ENCODE results near the gene CEACAM3.

CEACAM3 gene

DNA sequence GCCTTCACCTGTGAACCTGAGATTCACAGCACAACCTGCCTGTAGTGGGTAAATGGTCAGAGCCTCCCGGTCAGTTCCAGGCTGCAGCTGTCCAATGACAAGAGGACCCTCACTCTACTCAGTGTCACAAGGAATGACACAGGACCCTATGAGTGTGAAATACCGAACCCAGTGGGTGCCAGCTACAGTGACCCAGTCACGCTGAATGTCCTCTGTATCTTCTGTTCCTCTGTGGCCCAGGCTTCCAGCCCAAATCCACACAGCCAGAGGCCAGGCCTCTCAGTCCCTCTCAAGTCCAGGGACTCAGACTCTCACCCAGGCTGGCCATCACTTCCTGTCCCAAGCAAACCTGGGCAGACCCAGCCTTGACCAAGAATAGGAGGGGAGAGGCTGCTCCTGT is 10.8 kb downstream of the CEACAM3 start:
- ChIA-PET POLR2A (no interaction called here), CTCF (interaction anchor here (1.3 to 7.2 kb wide), 4 partner anchors 13 to 54 kb away, joined by 5 to 63 read pairs (median 8); no protein-coding TSS in a partner anchor)
- TF ChIP-seq ZNF311 (tag by site-specific recombination; IDR thresholded peaks at IDR 0.05; ENCODE audit: borderline replicate concordance): no peak
- no peak for TF ChIP-seq IKZF3 (tag by site-specific recombination; IDR thresholded peaks at IDR 0.05)
- TF ChIP-seq HOXC10 (CRISPR knock-in tag; IDR thresholded peaks at IDR 0.05): no peak
- TF ChIP-seq, protein P1, sequence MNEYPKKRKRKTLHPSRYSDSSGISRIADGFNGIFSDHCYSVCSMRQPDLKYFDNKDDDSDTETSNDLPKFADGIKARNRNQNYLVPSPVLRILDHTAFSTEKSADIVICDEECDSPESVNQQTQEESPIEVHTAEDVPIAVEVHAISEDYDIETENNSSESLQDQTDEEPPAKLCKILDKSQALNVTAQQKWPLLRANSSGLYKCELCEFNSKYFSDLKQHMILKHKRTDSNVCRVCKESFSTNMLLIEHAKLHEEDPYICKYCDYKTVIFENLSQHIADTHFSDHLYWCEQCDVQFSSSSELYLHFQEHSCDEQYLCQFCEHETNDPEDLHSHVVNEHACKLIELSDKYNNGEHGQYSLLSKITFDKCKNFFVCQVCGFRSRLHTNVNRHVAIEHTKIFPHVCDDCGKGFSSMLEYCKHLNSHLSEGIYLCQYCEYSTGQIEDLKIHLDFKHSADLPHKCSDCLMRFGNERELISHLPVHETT (tag by site-specific recombination; IDR thresholded peaks at IDR 0.05): no peak
- no peak for TF ChIP-seq ZNF501 (tag by site-specific recombination; IDR thresholded peaks at IDR 0.05)
- H3K27ac ChIP-seq (ENCODE audit: extremely low read depth, low read depth, low read length): no peak overlapping the region
- no peaks in the 10 kb centered on the region; the same call in 1 of the 2 replicates for H3K9me3 ChIP-seq (ENCODE audit: control insufficient read depth, insufficient read depth, low read depth, low read length)
- no peaks in the 10 kb centered on the region for H3K4me1 ChIP-seq (ENCODE audit: control insufficient read depth, insufficient read depth, low read length)
- H3K4me3 ChIP-seq (ENCODE audit: low read depth, low read length): no peak overlapping the region
- no peaks in the 10 kb centered on the region for H3K36me3 ChIP-seq (ENCODE audit: control insufficient read depth in 2 of 2, insufficient read depth in 1 of 2, low read length in 2 of 2)

DNA sequence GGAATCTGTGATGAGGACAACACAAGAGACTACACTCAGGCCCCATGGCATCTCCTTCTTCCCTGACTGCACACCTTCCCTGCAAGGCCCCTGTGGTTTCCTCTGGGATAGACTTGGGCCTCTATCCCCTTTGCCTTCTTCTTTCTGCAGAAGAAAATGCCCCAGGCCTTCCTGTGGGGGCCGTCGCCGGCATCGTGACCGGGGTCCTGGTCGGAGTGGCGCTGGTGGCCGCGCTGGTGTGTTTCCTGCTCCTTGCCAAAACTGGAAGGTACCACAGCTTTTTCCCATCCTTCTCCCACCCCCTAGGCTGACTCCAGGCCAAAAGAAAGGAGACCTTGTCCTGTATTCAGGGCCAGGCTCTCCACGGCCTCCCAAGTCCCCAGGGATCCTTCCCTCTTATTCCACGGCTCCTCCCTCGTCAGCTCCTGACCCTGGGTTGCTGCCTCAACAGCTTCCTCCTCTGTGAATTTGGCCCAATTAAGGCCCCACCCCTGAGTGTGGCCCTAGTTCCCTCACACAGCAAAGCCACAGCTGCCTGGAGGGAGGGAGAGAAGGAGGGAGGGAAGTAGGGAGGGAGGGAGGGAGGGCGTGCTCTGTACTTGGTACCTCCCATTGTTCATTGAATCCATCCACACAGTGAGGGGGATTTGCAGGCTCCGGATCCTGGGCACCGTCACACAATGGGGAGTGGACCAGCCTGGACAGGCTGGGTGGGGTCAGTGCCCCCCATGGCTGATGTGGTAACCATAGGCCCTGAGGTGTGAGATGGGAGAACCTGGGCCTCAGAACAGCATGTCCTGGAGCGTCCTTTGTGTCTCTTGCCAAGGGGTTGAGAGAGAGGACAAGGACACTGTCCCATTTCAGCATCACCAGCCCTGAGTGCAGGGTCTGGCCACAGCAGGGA is 12.5 kb downstream of the CEACAM3 start:
- no peaks in the 10 kb centered on the region for H3K36me3 ChIP-seq (ENCODE audit: control insufficient read depth in 2 of 2, insufficient read depth in 1 of 2, low read length in 2 of 2)
- no peak overlapping the region for H3K4me3 ChIP-seq (ENCODE audit: low read depth, low read length)
- ChIA-PET CTCF (interaction anchor here (0.7 to 7.2 kb wide), 5 partner anchors 12 to 102 kb away, joined by 3 to 63 read pairs (median 7); no protein-coding TSS in a partner anchor), POLR2A (no interaction called here)
- no peak for TF ChIP-seq ZNF843 (tag by site-specific recombination; IDR thresholded peaks at IDR 0.05)
- no peak for TF ChIP-seq ZNF596 (tag by site-specific recombination; IDR thresholded peaks at IDR 0.05)
- TF ChIP-seq, protein P2, sequence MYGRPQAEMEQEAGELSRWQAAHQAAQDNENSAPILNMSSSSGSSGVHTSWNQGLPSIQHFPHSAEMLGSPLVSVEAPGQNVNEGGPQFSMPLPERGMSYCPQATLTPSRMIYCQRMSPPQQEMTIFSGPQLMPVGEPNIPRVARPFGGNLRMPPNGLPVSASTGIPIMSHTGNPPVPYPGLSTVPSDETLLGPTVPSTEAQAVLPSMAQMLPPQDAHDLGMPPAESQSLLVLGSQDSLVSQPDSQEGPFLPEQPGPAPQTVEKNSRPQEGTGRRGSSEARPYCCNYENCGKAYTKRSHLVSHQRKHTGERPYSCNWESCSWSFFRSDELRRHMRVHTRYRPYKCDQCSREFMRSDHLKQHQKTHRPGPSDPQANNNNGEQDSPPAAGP (tag by site-specific recombination; IDR thresholded peaks at IDR 0.05): 0 out of 2 replicates have a peak, but pooled peaks have one; percentile 29
- no peak for TF ChIP-seq ZNF76 (tag by site-specific recombination; IDR thresholded peaks at IDR 0.05; ENCODE audit: borderline replicate concordance, low read depth)
- TF ChIP-seq SETDB1 (IDR thresholded peaks at IDR 0.05; ENCODE audit: insufficient read length, low read length): no peak
- TF ChIP-seq, protein P3, sequence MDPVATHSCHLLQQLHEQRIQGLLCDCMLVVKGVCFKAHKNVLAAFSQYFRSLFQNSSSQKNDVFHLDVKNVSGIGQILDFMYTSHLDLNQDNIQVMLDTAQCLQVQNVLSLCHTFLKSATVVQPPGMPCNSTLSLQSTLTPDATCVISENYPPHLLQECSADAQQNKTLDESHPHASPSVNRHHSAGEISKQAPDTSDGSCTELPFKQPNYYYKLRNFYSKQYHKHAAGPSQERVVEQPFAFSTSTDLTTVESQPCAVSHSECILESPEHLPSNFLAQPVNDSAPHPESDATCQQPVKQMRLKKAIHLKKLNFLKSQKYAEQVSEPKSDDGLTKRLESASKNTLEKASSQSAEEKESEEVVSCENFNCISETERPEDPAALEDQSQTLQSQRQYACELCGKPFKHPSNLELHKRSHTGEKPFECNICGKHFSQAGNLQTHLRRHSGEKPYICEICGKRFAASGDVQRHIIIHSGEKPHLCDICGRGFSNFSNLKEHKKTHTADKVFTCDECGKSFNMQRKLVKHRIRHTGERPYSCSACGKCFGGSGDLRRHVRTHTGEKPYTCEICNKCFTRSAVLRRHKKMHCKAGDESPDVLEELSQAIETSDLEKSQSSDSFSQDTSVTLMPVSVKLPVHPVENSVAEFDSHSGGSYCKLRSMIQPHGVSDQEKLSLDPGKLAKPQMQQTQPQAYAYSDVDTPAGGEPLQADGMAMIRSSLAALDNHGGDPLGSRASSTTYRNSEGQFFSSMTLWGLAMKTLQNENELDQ (tag by site-specific recombination; IDR thresholded peaks at IDR 0.05; ENCODE audit: low read depth): no peak
- no peak for TF ChIP-seq ZNF404 (tag by site-specific recombination; IDR thresholded peaks at IDR 0.05)
- no peak for TF ChIP-seq ZNF292 (tag by site-specific recombination; IDR thresholded peaks at IDR 0.05; ENCODE audit: borderline replicate concordance, low read depth)
- H3K4me1 ChIP-seq (ENCODE audit: control insufficient read depth, insufficient read depth, low read length): no peaks in the 10 kb centered on the region
- no peak overlapping the region for H3K27ac ChIP-seq (ENCODE audit: extremely low read depth, low read depth, low read length)
- no peaks in the 10 kb centered on the region for H3K9me3 ChIP-seq (ENCODE audit: control insufficient read depth, insufficient read depth, low read depth, low read length)

DNA sequence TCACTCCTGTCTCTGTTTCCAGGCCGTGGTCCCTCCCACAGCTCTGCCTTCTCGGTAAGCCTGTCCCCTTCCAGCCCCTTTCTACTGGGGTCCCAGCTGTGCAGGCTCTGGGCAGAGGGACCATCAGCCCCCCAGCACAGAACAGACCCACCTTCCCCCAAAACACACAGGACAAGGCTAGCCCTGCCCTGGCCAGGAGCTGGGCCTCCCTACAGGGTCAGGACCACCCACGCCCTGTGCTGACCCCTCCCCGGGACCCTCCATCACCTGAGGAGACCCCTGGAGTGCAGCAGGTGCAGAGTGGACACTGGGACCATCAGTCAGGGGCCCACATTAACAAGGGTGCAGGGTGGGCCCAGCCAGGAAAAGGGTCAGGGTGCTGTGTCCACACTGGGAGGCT is 13.9 kb downstream of the CEACAM3 start:
- CTCF ChIA-PET: interaction anchor here (0.7 to 4.0 kb wide), 5 partner anchors 15 to 258 kb away, joined by 3 to 27 read pairs (median 12); no protein-coding TSS in a partner anchor
- TF ChIP-seq, protein P4, sequence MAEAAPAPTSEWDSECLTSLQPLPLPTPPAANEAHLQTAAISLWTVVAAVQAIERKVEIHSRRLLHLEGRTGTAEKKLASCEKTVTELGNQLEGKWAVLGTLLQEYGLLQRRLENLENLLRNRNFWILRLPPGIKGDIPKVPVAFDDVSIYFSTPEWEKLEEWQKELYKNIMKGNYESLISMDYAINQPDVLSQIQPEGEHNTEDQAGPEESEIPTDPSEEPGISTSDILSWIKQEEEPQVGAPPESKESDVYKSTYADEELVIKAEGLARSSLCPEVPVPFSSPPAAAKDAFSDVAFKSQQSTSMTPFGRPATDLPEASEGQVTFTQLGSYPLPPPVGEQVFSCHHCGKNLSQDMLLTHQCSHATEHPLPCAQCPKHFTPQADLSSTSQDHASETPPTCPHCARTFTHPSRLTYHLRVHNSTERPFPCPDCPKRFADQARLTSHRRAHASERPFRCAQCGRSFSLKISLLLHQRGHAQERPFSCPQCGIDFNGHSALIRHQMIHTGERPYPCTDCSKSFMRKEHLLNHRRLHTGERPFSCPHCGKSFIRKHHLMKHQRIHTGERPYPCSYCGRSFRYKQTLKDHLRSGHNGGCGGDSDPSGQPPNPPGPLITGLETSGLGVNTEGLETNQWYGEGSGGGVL (tag by site-specific recombination; IDR thresholded peaks at IDR 0.05): no peak
- POLR2A ChIA-PET: interaction anchor here (1.1 kb wide), 1 partner anchor 24 kb away, joined by 3 read pairs; no protein-coding TSS in a partner anchor
- H3K36me3 ChIP-seq (ENCODE audit: control insufficient read depth in 2 of 2, insufficient read depth in 1 of 2, low read length in 2 of 2): no peaks in the 10 kb centered on the region
- no peak overlapping the region for H3K4me3 ChIP-seq (ENCODE audit: low read depth, low read length)
- H3K27ac ChIP-seq (ENCODE audit: extremely low read depth, low read depth, low read length): no peak overlapping the region
- H3K9me3 ChIP-seq (ENCODE audit: control insufficient read depth, insufficient read depth, low read depth, low read length): no peaks in the 10 kb centered on the region
- H3K4me1 ChIP-seq (ENCODE audit: control insufficient read depth, insufficient read depth, low read length): no peaks in the 10 kb centered on the region
